ENCODE results near the gene DENND1A. TPM values are rescaled to one million over a fixed set of nuclear protein-coding genes. Genes with fewer than 3 reads are reported as not detected.
A peak's percentile ranks its signal among the peaks of the same experiment; 100 is the strongest.

Gene DENND1A
- total and polyA plus RNA-seq, 11 donors, result 9.8 to 24.0 (median 14.7) TPM

DNA sequence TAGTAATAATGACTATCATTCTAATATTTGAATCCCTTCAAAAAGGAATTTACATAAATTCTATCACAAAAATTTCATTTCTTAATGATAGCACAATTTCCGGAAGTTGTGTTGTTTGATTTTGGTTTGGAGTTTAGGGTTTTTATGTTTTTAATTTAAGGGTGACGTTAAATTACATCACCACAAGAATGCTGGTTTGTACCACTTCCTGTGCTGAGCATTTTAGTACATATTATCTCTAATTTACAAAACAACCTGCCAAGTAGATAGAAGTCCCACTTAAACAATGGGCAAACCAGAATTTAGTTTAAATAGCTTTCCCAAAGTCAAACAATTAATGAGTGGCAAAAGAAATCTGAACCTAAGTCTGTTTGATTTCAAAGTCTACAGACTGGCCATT is 63.4 kb downstream of the DENND1A start:
- Histone ChIP-seq H3K9me3 (no peaks in the 10 kb centered on the region), H3K27ac (peak overlapping the region in 1 of 12 donors; percentile 84), H3K4me3 (peak overlapping the region in 1 of 12 donors; percentile 4), H3K36me3 (no peaks in the 10 kb centered on the region), H3K4me1 (peaks cover 0 to 77% (median 10%) of the 10 kb centered on the region in 12 donors), H3K27me3 (no peaks in the 10 kb centered on the region)
- 71 to 81% (median 77%) methylated on average over 2 of the region's 2 CpGs for WGBS, 4 donors
- ATAC-seq (no peak), DNase-seq (no peak)
- TF ChIP-seq, protein P1, sequence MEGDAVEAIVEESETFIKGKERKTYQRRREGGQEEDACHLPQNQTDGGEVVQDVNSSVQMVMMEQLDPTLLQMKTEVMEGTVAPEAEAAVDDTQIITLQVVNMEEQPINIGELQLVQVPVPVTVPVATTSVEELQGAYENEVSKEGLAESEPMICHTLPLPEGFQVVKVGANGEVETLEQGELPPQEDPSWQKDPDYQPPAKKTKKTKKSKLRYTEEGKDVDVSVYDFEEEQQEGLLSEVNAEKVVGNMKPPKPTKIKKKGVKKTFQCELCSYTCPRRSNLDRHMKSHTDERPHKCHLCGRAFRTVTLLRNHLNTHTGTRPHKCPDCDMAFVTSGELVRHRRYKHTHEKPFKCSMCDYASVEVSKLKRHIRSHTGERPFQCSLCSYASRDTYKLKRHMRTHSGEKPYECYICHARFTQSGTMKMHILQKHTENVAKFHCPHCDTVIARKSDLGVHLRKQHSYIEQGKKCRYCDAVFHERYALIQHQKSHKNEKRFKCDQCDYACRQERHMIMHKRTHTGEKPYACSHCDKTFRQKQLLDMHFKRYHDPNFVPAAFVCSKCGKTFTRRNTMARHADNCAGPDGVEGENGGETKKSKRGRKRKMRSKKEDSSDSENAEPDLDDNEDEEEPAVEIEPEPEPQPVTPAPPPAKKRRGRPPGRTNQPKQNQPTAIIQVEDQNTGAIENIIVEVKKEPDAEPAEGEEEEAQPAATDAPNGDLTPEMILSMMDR (IDR thresholded peaks at IDR 0.05), result no peak
- TF ChIP-seq POLR2A (IDR thresholded peaks at IDR 0.05), result no peak
- intact Hi-C loops (cut with DNase I), result loop anchor here in 1 of 10 donors (10.0 kb wide), 1 partner anchor 122 kb away; no protein-coding TSS in a partner anchor

DNA sequence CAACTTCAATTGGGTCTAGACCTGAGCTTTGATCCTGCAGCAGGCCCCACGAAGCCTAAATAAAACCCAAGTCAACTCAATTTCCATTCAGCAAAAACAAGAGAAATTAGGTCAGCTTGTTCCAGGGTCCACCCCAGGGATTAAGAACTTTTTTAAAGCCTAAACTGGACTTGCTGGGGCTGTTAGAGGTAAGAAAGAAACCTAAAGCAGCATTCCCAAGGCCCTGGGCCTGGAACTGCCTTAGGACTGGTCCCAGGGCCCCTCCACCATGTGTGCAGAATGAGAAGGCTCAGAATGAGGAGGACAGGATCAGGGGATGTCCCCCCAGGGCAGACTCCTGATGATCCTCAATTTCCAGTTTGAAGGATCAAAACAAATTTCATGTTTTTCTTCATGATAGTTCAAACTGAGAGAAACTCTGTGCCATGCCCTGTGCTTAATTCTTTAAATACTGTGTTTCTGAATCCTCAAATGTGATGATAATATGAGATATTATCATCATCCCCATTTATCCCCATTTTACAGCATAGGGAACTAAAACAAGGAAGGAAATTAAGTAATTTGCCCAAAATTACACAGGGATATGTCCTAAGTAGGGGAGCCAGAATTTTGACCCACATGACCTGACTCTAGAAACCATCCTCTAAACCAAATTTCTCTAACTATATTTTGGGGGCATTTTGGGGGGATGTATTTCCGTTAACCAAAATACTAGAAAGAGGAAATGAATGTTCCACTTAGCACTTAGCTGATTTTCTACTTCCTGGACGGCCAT is 64.5 kb downstream of the DENND1A start:
- no peak overlapping the region for H3K4me3 ChIP-seq
- H3K4me1 ChIP-seq, result peaks cover 0 to 84% (median 11%) of the 10 kb centered on the region in 12 donors
- WGBS, 4 donors, result 84 to 88% (median 84%) methylated on average over 3 of the region's 3 CpGs
- no peaks in the 10 kb centered on the region for H3K27me3 ChIP-seq
- no peaks in the 10 kb centered on the region for H3K36me3 ChIP-seq
- intact Hi-C loops (cut with DNase I), result loop anchor here in 1 of 10 donors (10.0 kb wide), 1 partner anchor 121 kb away; no protein-coding TSS in a partner anchor
- peak; percentile 25 to 43 (median 34) for ATAC-seq
- TF ChIP-seq, protein P1 (IDR thresholded peaks at IDR 0.05), result no peak
- no peak for TF ChIP-seq POLR2A (IDR thresholded peaks at IDR 0.05)
- DNase-seq, result peak in 1 of 5 donors; percentile 56
- H3K27ac ChIP-seq, result peak overlapping the region in 10 of 12 donors; percentile 4 to 84 (median 30)
- no peaks in the 10 kb centered on the region for H3K9me3 ChIP-seq

DNA sequence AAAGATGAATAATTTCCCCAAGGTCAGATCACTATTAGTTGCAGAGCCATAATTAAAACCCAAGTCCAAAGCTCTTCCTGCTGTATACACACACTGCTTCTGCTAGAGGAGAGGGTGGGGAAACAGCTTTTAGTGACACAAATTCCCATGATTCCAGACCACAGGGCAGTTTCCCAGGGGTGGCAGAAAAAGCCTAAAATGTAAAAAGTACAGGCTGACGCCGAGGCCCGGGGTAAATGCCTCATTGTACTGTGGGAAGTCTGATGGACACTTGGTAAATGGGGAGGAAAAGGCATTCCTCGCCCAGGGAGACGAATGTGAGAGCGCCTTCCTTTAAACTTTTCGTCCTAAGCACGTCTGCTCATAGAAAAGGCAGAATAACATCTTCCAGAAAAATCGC is 65.7 kb downstream of the DENND1A start:
- ATAC-seq (no peak), DNase-seq (no peak)
- Histone ChIP-seq H3K27ac (peak overlapping the region in 2 of 12 donors; percentile 20 to 84), H3K9me3 (no peaks in the 10 kb centered on the region), H3K4me3 (no peak overlapping the region), H3K4me1 (peaks cover 0 to 84% (median 11%) of the 10 kb centered on the region in 12 donors), H3K27me3 (no peaks in the 10 kb centered on the region), H3K36me3 (no peaks in the 10 kb centered on the region)
- TF ChIP-seq POLR2A (IDR thresholded peaks at IDR 0.05), result no peak
- TF ChIP-seq, protein P1 (IDR thresholded peaks at IDR 0.05), result no peak
- intact Hi-C loops (cut with DNase I), result loop anchor here in 2 of 10 donors (5.0 to 10.0 kb wide), 2 partner anchors 63 to 119 kb away; no protein-coding TSS in a partner anchor
- 83 to 88% (median 87%) methylated on average over 9 of the region's 9 CpGs for WGBS, 4 donors

DNA sequence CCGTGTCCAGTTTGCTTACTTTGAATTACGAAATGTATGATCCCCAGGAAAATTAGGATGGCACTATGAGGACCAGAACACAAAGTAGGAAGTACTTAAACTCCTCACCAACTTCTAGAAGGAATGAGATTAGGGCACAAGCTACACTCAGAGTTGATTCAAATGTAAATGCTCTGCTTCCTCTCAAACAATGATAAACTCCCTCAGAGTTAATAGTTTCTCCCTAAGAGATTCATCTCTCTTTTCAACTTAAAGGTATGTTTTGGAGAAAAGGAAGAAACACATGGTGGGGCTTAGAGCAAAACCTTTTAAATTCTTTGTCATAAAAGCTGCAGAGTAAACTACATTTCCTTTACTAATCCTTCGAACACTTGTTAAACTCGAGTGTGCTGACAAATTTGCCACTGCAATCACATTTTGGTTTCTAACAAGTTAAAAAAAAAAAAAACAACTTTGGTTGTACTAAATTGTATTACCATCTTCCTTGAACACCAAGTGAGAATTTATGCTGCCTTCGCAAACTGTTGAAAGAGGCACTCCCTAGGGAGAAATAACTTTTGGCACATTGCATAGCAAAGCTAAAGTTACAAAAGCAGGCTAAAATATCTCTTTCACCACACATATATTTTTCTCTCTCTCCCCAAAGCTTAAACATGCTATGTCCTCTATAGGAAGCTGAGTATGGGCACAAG is 66.6 kb downstream of the DENND1A start:
- no peaks in the 10 kb centered on the region for H3K9me3 ChIP-seq
- no peak for DNase-seq
- no peak overlapping the region for H3K4me3 ChIP-seq
- H3K36me3 ChIP-seq, result no peaks in the 10 kb centered on the region
- no peak for TF ChIP-seq POLR2A (IDR thresholded peaks at IDR 0.05)
- TF ChIP-seq, protein P1 (IDR thresholded peaks at IDR 0.05), result no peak
- H3K27me3 ChIP-seq, result no peaks in the 10 kb centered on the region
- H3K4me1 ChIP-seq, result peaks cover 0 to 75% (median 11%) of the 10 kb centered on the region in 12 donors
- ATAC-seq, result peak in 1 of 4 donors; percentile 49
- intact Hi-C loops (cut with DNase I), result loop anchor here in 2 of 10 donors (5.0 to 10.0 kb wide), 2 partner anchors 64 to 119 kb away; no protein-coding TSS in a partner anchor
- H3K27ac ChIP-seq, result peak overlapping the region in 1 of 12 donors; percentile 84
- whole genome bisulfite sequencing, 4 donors, result 67 to 75% (median 73%) methylated on average over 5 of the region's 5 CpGs

Data from heart left ventricle (tissue), 16 donors.